ENCODE data around the gene NR3C1.

The NR3C1 gene

GRCh38 chr5:143398053-143398355 is 5.5 kb downstream of the NR3C1 start:
- peak; percentile 30 for DNase-seq

DNA sequence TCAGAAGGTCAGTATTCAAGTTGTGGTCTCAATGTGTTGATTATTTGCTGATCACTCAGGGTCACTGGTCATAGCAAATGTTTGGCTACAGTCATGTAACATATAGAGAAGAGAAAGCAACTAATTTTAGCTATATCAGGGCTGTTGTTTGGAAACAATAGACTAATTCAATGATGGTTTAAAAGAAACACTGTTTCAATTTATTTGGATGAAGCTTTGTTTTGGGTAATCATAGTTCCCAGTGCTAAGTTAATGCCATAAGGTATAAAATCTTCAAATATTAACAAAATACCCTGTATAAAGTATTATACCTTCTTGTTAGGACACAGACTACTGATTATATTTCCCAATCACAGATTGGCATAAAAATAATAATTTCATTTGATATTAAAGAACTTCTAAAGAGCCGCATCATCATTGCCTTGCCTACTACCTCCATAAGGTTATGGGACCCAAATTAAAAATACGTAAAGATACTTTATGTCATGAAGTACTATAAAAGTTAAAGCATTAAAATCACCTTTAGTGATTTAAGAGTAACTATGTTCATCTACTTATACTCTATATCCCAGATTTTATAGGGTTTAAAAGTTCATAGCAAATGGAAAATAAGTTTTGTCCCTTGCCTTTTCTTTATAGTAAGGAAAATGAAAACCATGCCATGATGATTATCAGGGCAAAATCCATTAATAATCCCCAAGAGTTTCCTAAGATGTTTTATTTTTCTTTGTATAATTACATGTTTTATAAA is 6.0 kb downstream of the NR3C1 start:
- DNase-seq: peak; percentile 35

DNA sequence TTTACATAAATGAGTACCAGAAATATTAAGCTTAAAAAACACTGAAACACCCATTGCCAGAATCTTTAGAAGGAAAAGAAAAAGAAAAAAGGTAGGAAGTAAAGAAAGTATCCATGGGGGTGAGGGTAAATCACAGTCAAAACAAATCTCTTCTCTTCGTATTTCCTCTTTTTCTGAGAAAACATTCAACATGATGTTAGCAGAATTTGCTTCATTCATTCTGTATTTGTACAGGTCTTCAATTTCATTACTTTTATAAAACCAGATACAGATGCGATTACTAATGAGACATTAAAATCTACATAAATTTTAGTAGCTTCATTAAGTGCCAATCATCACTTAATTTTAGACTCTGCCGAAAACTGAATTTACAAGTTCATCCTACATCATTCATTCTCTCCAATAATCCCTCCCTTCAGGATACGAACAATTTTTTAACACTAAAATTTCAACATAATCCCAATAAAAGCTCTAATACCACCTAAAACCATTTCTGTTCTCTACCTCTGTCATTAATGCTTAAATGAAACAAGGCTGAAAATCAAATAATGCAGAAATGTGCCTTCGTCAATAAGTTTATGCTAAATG is 7.0 kb downstream of the NR3C1 start:
- DNase-seq: peak; percentile 33

GRCh38 chr5:143395638-143396352 is 7.7 kb downstream of the NR3C1 start:
- DNase-seq: peak; percentile 45

- no peak for DNase-seq
Measured at GRCh38 chr5:143393524-143393923, 10.0 kb downstream of the NR3C1 start.

GRCh38 chr5:143390941-143391340 is 12.5 kb downstream of the NR3C1 start:
- no peak for DNase-seq

DNA sequence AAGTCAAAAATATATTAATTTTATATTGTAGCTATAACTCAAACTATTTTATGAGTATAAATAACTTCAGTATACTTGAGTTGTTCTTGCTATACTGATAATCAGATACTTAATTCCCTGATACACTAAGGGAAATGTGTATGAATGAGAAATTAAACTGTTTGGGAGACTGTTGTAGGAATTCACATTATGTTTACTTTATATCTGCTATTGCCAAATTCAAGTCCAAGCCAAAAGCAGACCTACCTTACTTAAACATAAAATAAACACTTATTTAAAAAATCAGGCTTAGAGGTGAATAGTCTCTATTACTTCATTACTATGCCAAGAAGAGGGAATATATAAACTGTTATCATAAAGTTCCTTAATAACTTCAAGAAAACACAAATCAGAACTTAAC is 13.2 kb downstream of the NR3C1 start:
- no peak for DNase-seq

GRCh38 chr5:143386725-143387124 is 16.8 kb downstream of the NR3C1 start:
- no peak for DNase-seq

DNA sequence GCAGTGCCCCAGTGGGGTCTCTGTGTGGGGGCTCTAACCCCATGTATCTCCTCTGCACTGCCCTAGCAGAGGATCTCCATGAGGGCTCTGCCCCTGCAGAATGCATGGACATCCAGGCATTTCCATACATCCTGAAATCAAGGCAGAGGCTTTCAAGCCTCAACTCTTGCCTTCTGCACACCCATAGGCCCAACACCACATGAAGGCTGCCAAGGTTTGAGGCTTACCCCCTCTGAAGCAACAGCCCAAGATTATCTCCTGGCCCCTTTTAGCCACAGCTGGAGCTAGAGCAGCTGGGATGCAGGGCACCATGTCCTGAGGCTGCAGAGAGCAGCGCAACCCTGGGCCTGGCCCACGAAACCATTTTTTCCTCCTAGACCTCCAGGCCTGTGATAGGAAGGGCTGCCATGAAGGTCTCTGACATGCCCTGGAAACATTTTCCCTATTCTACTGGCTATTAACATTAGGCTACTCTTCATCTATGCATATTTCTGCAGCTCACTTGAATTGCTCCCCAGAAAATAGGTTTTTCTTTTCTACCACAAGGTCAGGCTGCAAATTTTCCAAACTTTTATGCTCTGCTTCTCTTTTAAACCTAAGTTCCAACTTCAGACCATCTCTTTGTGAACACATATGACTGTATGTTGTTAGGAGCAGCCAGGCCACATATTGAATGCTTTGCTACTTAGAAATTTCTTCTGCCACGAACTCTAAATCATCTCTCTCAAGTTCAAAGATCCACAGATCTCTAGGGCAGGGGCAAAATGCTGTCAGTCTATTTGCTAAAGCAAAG is 18.4 kb downstream of the NR3C1 start:
- DNase-seq: no peak

- DNase-seq: no peak
Measured at GRCh38 chr5:143383988-143384387, 19.5 kb downstream of the NR3C1 start.

DNA sequence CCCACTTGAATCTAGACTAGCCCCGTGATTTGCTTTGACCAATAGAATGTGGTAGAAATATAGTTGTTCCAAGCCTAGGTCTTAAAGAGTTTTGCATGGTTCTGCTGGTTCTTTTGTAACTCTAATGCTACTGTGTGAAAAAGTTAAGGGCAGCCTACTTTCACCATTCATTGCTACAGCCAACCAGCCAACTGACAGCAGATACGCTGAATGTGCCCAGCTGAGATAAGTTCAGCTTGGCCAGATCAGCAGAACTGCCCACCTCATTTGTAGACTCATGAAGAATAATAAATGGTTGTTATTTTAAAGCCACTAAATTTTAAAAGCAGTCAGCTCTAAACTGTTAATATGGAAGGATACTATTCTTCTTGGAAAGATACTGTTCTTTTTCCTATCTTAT is 23.9 kb downstream of the NR3C1 start:
- no peak for DNase-seq

DNA sequence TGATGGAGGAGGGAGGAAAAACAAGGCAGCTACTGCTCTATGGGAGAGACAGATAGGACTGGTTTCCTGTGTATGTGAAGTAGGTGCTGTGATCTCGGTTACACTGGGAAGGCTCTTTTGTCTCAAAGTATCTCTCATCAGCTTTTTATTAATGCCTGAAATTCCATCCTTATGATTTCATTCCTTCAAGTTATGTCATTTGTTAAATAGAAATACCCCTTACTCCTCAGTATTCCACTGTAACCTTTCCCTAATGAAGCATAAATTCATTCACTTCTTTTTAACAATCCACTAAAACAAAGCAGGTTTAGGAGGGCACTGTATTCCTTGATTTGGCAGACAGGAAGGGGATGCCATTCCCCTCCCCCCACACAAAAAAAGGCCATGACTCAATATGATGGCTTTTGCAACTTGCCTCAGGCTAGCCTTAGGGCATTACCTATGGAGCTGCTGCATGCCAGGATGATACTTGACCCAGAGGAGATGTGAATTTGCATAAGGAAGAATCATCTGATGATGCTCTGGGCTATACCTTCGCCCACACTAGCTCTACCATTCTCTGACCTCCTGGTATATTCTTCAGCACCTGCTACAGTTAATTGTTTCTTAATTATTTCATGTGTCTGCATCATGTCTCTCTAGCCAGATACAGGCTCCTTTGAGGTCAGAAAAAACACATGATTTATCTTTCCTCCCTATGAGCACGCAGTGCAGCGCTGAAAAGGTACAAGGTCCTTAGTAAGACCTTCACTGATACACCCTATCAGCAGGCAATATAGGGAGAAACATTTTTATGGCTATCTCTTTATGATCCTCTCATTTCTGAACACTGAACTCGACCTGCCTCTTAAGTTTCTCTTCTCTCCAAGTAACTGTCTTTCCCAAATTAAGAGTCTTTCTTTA is 26.3 kb downstream of the NR3C1 start:
- no peak for DNase-seq

DNA sequence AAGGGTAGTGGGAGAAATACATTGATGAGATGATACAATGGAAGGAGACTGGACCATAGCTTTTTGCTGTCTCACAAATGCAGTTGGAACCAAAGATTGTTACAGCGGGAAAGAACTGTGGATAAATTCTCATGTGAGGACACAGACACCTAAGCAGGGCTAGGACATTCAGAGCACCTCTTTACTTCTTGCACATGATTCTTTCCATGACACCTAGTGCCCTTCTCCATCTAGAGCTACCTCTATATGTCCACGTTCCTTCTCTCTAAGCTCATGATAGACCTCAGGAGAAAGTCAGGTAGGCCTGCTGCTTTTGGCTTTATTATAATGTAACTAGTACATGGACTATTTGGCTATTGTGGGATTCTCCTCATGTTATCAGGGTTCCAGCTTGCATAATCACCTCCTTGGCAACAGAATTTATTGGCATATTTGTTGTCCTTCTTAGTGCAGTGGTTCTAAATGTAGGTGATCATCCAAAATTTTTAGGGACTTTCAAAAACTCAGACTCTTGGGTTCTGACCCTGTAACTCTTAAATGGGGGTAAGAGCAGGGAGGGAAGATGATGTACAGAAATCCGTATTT is 27.2 kb downstream of the NR3C1 start:
- DNase-seq: no peak

GRCh38 chr5:143374496-143375217 is 28.8 kb downstream of the NR3C1 start:
- no peak for DNase-seq

DNA sequence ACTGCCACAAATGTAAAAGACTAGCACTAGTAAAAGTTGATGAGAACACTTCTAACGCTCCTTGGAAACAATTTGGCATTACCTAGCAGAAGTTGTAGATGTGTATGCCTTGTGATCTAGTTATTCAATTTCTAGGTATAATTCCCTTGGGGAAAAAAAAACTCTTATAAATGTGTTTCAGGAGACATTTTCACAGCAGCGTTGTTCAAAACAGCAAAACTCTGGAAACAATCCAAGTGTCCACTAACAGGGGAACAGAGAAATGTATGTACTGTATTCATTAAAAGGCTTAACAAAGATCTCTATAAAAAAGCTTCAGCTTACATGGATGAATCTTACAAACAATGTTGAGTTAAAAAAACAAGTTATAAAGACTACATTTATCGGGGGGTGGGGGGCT is 30.4 kb downstream of the NR3C1 start:
- DNase-seq: no peak

- DNase-seq: no peak
Measured at GRCh38 chr5:143372187-143372829, 31.2 kb downstream of the NR3C1 start.

GRCh38 chr5:143370440-143370839 is 33.0 kb downstream of the NR3C1 start:
- no peak for DNase-seq

GRCh38 chr5:143364061-143364460 is 39.4 kb downstream of the NR3C1 start:
- no peak for DNase-seq

- no peak for DNase-seq
Measured at GRCh38 chr5:143362664-143363227, 40.7 kb downstream of the NR3C1 start.

DNA sequence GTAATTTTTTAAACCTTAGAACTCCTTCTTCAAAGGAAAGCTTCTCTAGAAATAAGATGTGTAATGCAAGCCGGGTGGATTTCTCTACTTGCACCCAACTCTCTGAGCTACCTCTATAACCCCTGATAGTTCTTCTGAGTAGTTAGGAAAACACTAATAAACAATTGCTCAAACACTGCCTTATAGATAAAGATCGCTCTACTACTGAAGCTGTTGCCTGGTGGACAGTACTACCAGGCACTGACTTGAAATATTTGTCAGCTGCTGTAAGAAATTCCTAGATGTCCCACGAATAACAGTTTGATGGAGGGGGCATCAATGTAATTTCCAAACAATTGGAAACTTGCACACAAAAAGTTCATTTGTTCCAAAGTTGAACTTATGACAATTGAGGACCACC is 42.0 kb downstream of the NR3C1 start:
- DNase-seq: no peak

GRCh38 chr5:143360755-143361154 is 42.7 kb downstream of the NR3C1 start:
- no peak for DNase-seq
